Measurements from ENCODE around the gene LYRM9.

Gene LYRM9

GRCh38 chr17:27882162-27882840 is 10.9 kb downstream of the LYRM9 start:
- TF ChIP-seq CTCF (conservative IDR thresholded peaks at IDR 0.05): no peak
- no peak overlapping the region for H3K27ac ChIP-seq

GRCh38 chr17:27879987-27880608 is 13.1 kb downstream of the LYRM9 start:
- H3K27ac ChIP-seq: no peak overlapping the region
- TF ChIP-seq CTCF (conservative IDR thresholded peaks at IDR 0.05): peak; percentile 97

- TF ChIP-seq CTCF (conservative IDR thresholded peaks at IDR 0.05): no peak
- no peak overlapping the region for H3K27ac ChIP-seq
These were observed 14.2 kb downstream of the LYRM9 start for GRCh38 chr17:27878776-27879562.

GRCh38 chr17:27873746-27874145 is 19.4 kb downstream of the LYRM9 start:
- H3K27ac ChIP-seq: no peak overlapping the region
- no peak for TF ChIP-seq CTCF (conservative IDR thresholded peaks at IDR 0.05)

- TF ChIP-seq CTCF (conservative IDR thresholded peaks at IDR 0.05): no peak
- no peak overlapping the region for H3K27ac ChIP-seq
These were observed 20.0 kb downstream of the LYRM9 start for GRCh38 chr17:27873211-27873610.

GRCh38 chr17:27872776-27873175 is 20.4 kb downstream of the LYRM9 start:
- H3K27ac ChIP-seq: no peak overlapping the region
- TF ChIP-seq CTCF (conservative IDR thresholded peaks at IDR 0.05): no peak

GRCh38 chr17:27871407-27871806 is 21.8 kb downstream of the LYRM9 start:
- no peak for TF ChIP-seq CTCF (conservative IDR thresholded peaks at IDR 0.05)
- no peak overlapping the region for H3K27ac ChIP-seq

All from VCaP (cell line).